K562 (cell line): ENCODE measurements around the gene GIPC3. TPM values are rescaled to one million over a fixed set of nuclear protein-coding genes. Genes with fewer than 3 reads are reported as not detected.

Experiments used
- ATAC-seq: fragments of 200-7000 bp; cut with Tn5 transposase; 3 replicates; pipeline ENCODE4 v1.9.1; 2020; ENCODE audit warnings: moderate library complexity
- BruUV-seq: library from RNA; stranded (reverse); fragments of 400-500 nt; replicated peaks from 2 replicates; lab custom pipeline; 2021; lab: Mats Ljungman, UMichigan
- CTCF ChIA-PET: fragments of 300-600 bp; formaldehyde crosslinking; extraction: SDS; loops from one replicate; lab custom pipeline; 2021; ENCODE audit warnings: low intra/inter-chr PET ratio; lab: Yijun Ruan, JAX
- POLR2A ChIA-PET: fragments of 300-600, 350-650 bp; sonication (Branson Sonifier 250); formaldehyde crosslinking; extraction: SDS; loops from one replicate; lab custom pipeline; 2021; ENCODE audit warnings: antibody characterized with exemption, inconsistent platforms; lab: Yijun Ruan, JAX
- DNase-seq, 4 experiments: peaks; one replicate each; pipeline versions ENCODE4 v3.0.0 to v3.0.0-alpha.2; 2011 to 2018; ENCODE audit warnings: low spot score in 3 of 4, mixed read lengths in 3 of 4; ENCODE audit errors: extremely low read depth in 1 of 4
- FAIRE-seq: peaks from 2 replicates; lab custom pipeline; 2011; peaks lifted over from hg19 to GRCh38; lab: Jason Lieb, UNC
- H2AFZ ChIP-seq: 2 replicates; pipeline ENCODE4 v1.6.0; 2011; ENCODE audit warnings: low read depth, low read length, control low read depth, inconsistent platforms
- H3K27ac ChIP-seq: fragments of 200-600 bp; 3 replicates; pipeline ENCODE4 v1.8.0; 2011; ENCODE audit warnings: low read depth, mild to moderate bottlenecking, control low read depth, inconsistent platforms, low read length, moderate library complexity, mixed read lengths; ENCODE audit errors: extremely low read depth
- H3K27me3 ChIP-seq, 2 experiments: fragments of 300-600 bp in 1 of 2; 2 replicates in 1 of 2; 3 replicates in 1 of 2; pipeline versions ENCODE4 v1.6.0 to v1.8.0; 2011; ENCODE audit warnings: inconsistent platforms in 2 of 2, low read length in 2 of 2, mild to moderate bottlenecking in 1 of 2, mixed read lengths in 1 of 2, moderate library complexity in 1 of 2; ENCODE audit not compliant: control insufficient read depth in 2 of 2, insufficient read depth in 2 of 2
- H3K36me3 ChIP-seq: fragments of 300-600 bp; 3 replicates; pipeline ENCODE4 v1.8.0; 2011; ENCODE audit warnings: mild to moderate bottlenecking, low read length, inconsistent platforms; ENCODE audit not compliant: control insufficient read depth, insufficient read depth
- H3K4me1 ChIP-seq, 2 experiments: fragments of 200-600 bp in 1 of 2; replicated peaks in 1 of 2; 2 replicates in 1 of 2; 3 replicates in 1 of 2; pipeline versions ENCODE4 v1.5.1 to v1.8.0; 2011; ENCODE audit warnings: inconsistent platforms in 2 of 2, low read length in 2 of 2, mild to moderate bottlenecking in 1 of 2, mixed read lengths in 1 of 2, moderate library complexity in 1 of 2; ENCODE audit not compliant: control insufficient read depth in 2 of 2, insufficient read depth in 2 of 2
- H3K4me2 ChIP-seq: 2 replicates; pipeline ENCODE4 v1.6.1; 2011; ENCODE audit warnings: low read length, control low read depth, inconsistent platforms, mixed read lengths; ENCODE audit not compliant: insufficient read depth
- H3K4me3 ChIP-seq: fragments of 200-600 bp; sonication (generic), shearing (Covaris generic); 2 replicates; pipeline ENCODE4 v1.5.1; 2016; ENCODE audit warnings: control low read depth, inconsistent platforms
- H3K79me2 ChIP-seq: fragments of 200-600 bp; 3 replicates; pipeline ENCODE4 v1.8.0; 2011; ENCODE audit warnings: low read length, inconsistent platforms; ENCODE audit not compliant: control insufficient read depth, insufficient read depth
- H3K9ac ChIP-seq, 2 experiments: 2 replicates each; pipeline versions ENCODE4 v1.6.0 to v1.6.1; 2011; ENCODE audit warnings: low read depth in 2 of 2, low read length in 2 of 2, control low read depth in 1 of 2, inconsistent platforms in 1 of 2, mild to moderate bottlenecking in 1 of 2, mixed read lengths in 1 of 2; ENCODE audit not compliant: insufficient read depth in 1 of 2
- H3K9me1 ChIP-seq: one replicate; pipeline ENCODE4 v1.6.0; 2011; ENCODE audit warnings: inconsistent platforms, mild to moderate bottlenecking, low read length, moderate library complexity; ENCODE audit not compliant: control insufficient read depth, insufficient read depth
- H3K9me3 ChIP-seq: replicated peaks from 2 replicates; pipeline ENCODE4 v1.5.1; 2011; ENCODE audit warnings: low read depth, low read length, inconsistent platforms; ENCODE audit not compliant: control insufficient read depth, insufficient read depth
- H4K20me1 ChIP-seq: replicated peaks from 2 replicates; pipeline ENCODE4 v1.6.1; 2011; ENCODE audit warnings: low read length, inconsistent platforms, mixed read lengths; ENCODE audit not compliant: control insufficient read depth, insufficient read depth
- C11orf30 ChIP-seq: fragments of 450-650 bp; IDR thresholded peaks from 2 replicates; pipeline ENCODE4 v1.6.1; 2016; ENCODE audit warnings: low read depth, mild to moderate bottlenecking
- CAMTA2 ChIP-seq: fragments of 250-450 bp; sonication (Bioruptor Pico); conservative IDR thresholded peaks from 2 replicates; pipeline ENCODE4 v1.5.1; 2022
- ETS2 ChIP-seq: IDR thresholded peaks from 2 replicates; pipeline ENCODE4 v1.6.1; 2016; ENCODE audit warnings: borderline replicate concordance, missing genetic modification characterization, mild to moderate bottlenecking, moderate library complexity, missing compliant biosample characterization; ENCODE audit not compliant: poor library complexity, severe bottlenecking
- MECOM ChIP-seq: fragments of 250-450 bp; sonication (Bioruptor Pico); IDR thresholded peaks from 2 replicates; pipeline ENCODE4 v1.8.0; 2022; ENCODE audit warnings: inconsistent platforms
- MED1 ChIP-seq: sonication (generic); formaldehyde crosslinking; IDR thresholded peaks from 2 replicates; pipeline ENCODE4 v1.8.1; 2023; ENCODE audit warnings: missing genetic modification reagents, borderline replicate concordance
- MYC ChIP-seq, 2 experiments: fragments of 250-450 bp in 1 of 2; sonication (Bioruptor Pico) in 1 of 2; IDR thresholded peaks; 2 replicates each; pipeline versions ENCODE4 v1.5.1 to v1.6.1; 2012 to 2021; ENCODE audit warnings: low read depth in 2 of 2, borderline replicate concordance in 1 of 2, improper control_type of control experiment in 1 of 2, low read length in 1 of 2, mild to moderate bottlenecking in 1 of 2, moderate library complexity in 1 of 2
- SMARCA4 ChIP-seq: fragments of 450-650 bp; IDR thresholded peaks from 2 replicates; pipeline ENCODE4 v1.6.1; 2016
- SMARCC2 ChIP-seq: fragments of 450-650 bp; IDR thresholded peaks from 2 replicates; pipeline ENCODE4 v1.6.1; 2017; ENCODE audit warnings: antibody characterized with exemption, moderate library complexity, mild to moderate bottlenecking, low read depth
- ZNF79 ChIP-seq: fragments of 250-450 bp; sonication (Bioruptor Pico); IDR thresholded peaks from 2 replicates; pipeline ENCODE4 v1.4.0; 2020; ENCODE audit warnings: low read depth, mild to moderate bottlenecking, moderate library complexity
- WGBS: fragments of 100-300 bp; shearing (Covaris generic); methylation state at CpG from one replicate; pipeline ENCODE4 v1.1.6; 2016; ENCODE audit warnings: low coverage, mixed read lengths; ENCODE audit not compliant: insufficient coverage; ENCODE audit errors: missing lambda C conversion rate; 5-methylcytosine and 5-hydroxymethylcytosine counted together
- in situ Hi-C: fragments of 300-500 bp; cut with MboI; formaldehyde crosslinking; loops from 4 replicates; pipeline ENCODE4 v1.15.0; 2018; ENCODE audit warnings: inconsistent platforms, mixed read lengths
- intact Hi-C: fragments of 100-400 bp; cut with micrococcal nuclease; formaldehyde crosslinking; loops from 2 replicates; pipeline ENCODE4 v1.14.2; 2022
- polyA plus RNA-seq, 8 experiments: library from polyadenylated mRNA; depleted of rRNA in 4 of 8; stranded (reverse) in 5 of 8; unstranded in 3 of 8; fragments of >200 nt; fragmentation: Nextera tagmentation in 2 of 8; fragmentation: Illumina TruSeq in 1 of 8; extraction: Ambion mirVana in 2 of 8; extraction: Trizol in 1 of 8; gene quantifications; 2 replicates each; pipeline versions ENCODE4 v1.2.1 to v1.2.3, GENCODE V29; 2011 to 2014; ENCODE audit warnings: inconsistent platforms in 1 of 8, missing spikeins in 1 of 8
- total RNA-seq, 7 experiments: library from RNA; depleted of rRNA in 6 of 7; stranded (reverse); fragments of >200 nt in 6 of 7; fragmentation: Illumina TruSeq in 2 of 7; extraction: Trizol in 2 of 7; gene quantifications; 2 replicates each; pipeline versions ENCODE4 v1.2.1 to v1.2.3, GENCODE V29; 2011 to 2021; ENCODE audit warnings: low replicate concordance in 1 of 7

GIPC3 gene
- total and polyA plus RNA-seq, 9 of the 15 experiments (the other 6 are each of a cell fraction or from before 2014, with no cell fraction given), result 0.03 to 3.6 (median 1.5) TPM; not detected in 1

- TF ChIP-seq ETS2 (tag) (no peak), MYC (IDR thresholded peaks at IDR 0.05; ENCODE audit: low read depth, low read length) (no peak), MYC (CRISPR knock-in tag; IDR thresholded peaks at IDR 0.05; ENCODE audit: borderline replicate concordance, low read depth) (no peak), ZNF79 (CRISPR knock-in tag) (no peak), SMARCA4 (no peak), C11orf30 (no peak), SMARCC2 (no peak), MED1 (CRISPR knock-in tag) (no peak)
These were observed 46.8 kb downstream of the GIPC3 start (continued) for GRCh38 chr19:3632098-3632497.

GRCh38 chr19:3632739-3633558 lies 47.7 kb downstream of the GIPC3 start:
- CTCF ChIA-PET, result no interaction called here
- intact Hi-C loops (no loop called here), in situ Hi-C loops (no loop called here)
- FAIRE-seq (no peak), ATAC-seq (no peak), DNase-seq (no peak)
- WGBS, result 87% methylated on average over 23 of the region's 50 CpGs
- TF ChIP-seq CAMTA2 (CRISPR knock-in tag) (no peak), MECOM (CRISPR knock-in tag) (no peak)
- no peak overlapping the region for H2AFZ ChIP-seq
- no peaks in the 10 kb centered on the region for H3K27me3 ChIP-seq
- peaks cover 25% of the 10 kb centered on the region; the same call in 1 of the 3 replicates for H3K36me3 ChIP-seq
- no peak overlapping the region for H3K4me3 ChIP-seq
- POLR2A ChIA-PET, result interaction anchor here (0.6 to 1.0 kb wide), 2 partner anchors 11 to 105 kb away, joined by 3 read pairs; no protein-coding TSS in a partner anchor
- H3K4me2 ChIP-seq, result no peak overlapping the region
- no TSS peak for BruUV-seq
- H3K9ac ChIP-seq, result no peak overlapping the region
- no peaks in the 10 kb centered on the region for H3K9me1 ChIP-seq
- H3K27ac ChIP-seq, result no peak overlapping the region
- peaks cover 0 to 54% of the 10 kb centered on the region in 2 experiments; a peak in 2 of 5 replicates for H3K4me1 ChIP-seq
- H3K9me3 ChIP-seq, result no peaks in the 10 kb centered on the region
- no peaks in the 10 kb centered on the region for H3K79me2 ChIP-seq
- no peaks in the 10 kb centered on the region for H4K20me1 ChIP-seq
